GM12801 (cell line): ENCODE measurements around the gene SGK1.

ENCODE experiments used
- CTCF ChIP-seq: IDR thresholded peaks from one replicate; pipeline ENCODE4 v1.5.1; 2011; ENCODE audit warnings: control low read depth; ENCODE audit not compliant: insufficient read length; ENCODE audit errors: extremely low read depth

The SGK1 gene

GRCh38 chr6:134293659-134294161 lies 24.2 kb downstream of the SGK1 start:
- no peak for TF ChIP-seq CTCF

- TF ChIP-seq CTCF: no peak
These were observed 26.8 kb downstream of the SGK1 start for GRCh38 chr6:134291156-134291555.

DNA sequence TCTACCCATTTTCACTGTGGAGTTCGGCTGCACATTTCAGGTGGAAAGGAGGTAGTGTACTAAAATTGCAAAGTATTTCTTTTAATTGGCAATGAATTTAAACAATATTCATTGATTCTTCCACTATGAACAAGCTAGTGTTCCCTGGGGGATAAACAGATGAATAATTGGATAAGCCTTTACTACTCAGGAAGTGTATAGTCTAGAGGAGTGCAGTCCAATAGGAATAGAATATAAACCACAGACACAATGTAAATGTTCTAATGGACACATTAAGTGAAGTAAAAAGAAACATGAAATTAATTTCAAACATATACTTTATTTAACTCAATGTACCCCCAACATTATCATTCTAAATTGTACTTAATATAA lies 28.7 kb downstream of the SGK1 start:
- no peak for TF ChIP-seq CTCF

- no peak for TF ChIP-seq CTCF
These were observed 29.2 kb downstream of the SGK1 start for GRCh38 chr6:134288538-134289203.

DNA sequence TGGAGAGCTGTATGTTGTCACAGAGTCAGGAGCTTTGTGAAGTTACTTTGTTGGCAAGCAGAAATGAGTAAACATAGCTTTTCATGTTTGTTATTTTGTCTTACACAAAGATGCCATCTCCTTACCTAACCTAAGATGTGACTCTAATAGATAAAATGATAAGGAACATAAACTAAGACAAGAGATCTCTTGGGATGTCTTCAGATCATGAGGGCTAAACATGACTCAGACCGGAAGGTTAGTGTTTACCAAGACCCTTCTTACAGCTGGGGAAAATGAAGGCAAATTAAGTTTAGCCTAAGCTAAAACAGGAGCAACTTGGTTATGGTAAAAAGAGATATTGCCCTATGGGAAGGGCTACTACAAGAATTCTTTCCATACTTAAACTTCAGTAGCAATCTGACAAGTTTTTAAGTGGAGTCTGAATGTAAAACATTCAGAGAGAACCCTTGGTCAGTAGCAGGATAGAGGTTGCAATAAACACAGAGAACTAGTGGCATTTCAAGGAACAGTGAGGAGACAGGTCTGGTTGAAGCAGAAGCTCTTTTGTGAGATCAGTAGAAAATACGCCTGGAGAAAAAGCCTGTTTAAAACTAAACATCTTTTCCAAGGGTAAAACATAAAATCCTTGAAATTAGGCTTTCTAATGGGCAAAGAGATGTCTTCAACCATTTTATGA lies 29.9 kb downstream of the SGK1 start:
- no peak for TF ChIP-seq CTCF

DNA sequence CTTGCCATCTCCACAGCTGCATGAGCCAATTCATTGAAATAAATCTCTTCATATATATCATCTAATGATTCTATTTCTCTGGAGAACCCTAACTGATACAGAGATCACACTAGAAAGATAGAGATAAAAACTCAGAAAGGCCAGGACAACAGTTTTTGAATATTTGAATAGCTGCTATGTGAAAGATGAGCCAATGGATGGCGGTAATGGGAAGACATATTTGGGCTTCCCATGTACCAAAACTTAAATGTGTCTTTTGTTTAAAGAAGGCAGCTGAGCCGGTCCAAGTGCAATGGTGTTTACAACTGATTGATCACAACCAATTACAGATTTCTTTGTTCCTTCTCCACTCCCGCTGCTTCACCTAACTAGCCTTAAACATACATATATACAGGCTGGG lies 35.1 kb downstream of the SGK1 start:
- no peak for TF ChIP-seq CTCF

GRCh38 chr6:134281388-134281787 lies 36.5 kb downstream of the SGK1 start:
- TF ChIP-seq CTCF: no peak
